ENCODE measurements around the gene FBXO36.

FBXO36 gene

GRCh38 chr2:229943171-229943570, 20.9 kb downstream of the FBXO36 start:
- DNase-seq (ENCODE audit: low read depth), result no peak
- no peak overlapping the region for H3K4me3 ChIP-seq (ENCODE audit: low read depth, low read length)
- TF ChIP-seq MAX (IDR thresholded peaks at IDR 0.05; ENCODE audit: low read depth, low read length) (no peak), POLR2A (IDR thresholded peaks at IDR 0.05; ENCODE audit: extremely low read depth, insufficient read length) (no peak), MYC (IDR thresholded peaks at IDR 0.05; ENCODE audit: low read depth, low read length) (no peak)
- TF ChIP-seq, protein P1, sequence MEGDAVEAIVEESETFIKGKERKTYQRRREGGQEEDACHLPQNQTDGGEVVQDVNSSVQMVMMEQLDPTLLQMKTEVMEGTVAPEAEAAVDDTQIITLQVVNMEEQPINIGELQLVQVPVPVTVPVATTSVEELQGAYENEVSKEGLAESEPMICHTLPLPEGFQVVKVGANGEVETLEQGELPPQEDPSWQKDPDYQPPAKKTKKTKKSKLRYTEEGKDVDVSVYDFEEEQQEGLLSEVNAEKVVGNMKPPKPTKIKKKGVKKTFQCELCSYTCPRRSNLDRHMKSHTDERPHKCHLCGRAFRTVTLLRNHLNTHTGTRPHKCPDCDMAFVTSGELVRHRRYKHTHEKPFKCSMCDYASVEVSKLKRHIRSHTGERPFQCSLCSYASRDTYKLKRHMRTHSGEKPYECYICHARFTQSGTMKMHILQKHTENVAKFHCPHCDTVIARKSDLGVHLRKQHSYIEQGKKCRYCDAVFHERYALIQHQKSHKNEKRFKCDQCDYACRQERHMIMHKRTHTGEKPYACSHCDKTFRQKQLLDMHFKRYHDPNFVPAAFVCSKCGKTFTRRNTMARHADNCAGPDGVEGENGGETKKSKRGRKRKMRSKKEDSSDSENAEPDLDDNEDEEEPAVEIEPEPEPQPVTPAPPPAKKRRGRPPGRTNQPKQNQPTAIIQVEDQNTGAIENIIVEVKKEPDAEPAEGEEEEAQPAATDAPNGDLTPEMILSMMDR (IDR thresholded peaks at IDR 0.05; ENCODE audit: low read depth, low read length), result no peak

DNA sequence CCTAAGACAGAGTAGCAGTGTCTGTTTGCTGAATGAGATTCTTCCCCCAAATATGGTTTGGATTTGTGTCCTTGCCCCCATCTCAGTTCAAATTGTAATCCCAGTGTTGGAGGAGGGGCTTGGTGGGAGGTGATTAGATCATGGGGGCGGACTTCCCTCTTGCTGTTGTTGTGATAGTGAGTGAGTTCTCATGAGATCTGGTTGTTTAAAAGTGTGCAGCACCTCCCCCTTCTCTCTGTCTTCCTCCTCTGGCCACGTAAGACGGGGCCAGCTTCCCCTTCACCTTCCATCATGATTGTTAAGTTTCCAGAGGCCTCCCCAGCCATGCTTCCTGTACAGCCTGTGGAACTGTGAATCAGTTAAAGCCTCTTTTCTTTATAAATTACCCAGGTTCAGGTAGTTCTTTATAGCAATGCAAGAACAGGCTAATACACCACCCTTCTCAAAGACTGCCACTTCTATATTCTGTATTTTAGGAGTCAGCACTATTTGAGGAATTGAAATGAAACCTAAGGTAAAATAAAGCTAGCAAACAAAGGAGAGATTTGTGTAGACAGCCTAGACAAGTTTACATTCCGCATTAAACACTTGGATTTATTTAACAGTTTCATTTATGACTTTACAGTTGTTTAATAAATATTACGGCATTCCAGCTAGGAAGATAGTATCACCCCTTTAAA, 21.6 kb downstream of the FBXO36 start:
- TF ChIP-seq, protein P1 (IDR thresholded peaks at IDR 0.05; ENCODE audit: low read depth, low read length), result no peak
- TF ChIP-seq POLR2A (IDR thresholded peaks at IDR 0.05; ENCODE audit: extremely low read depth, insufficient read length) (no peak), MAX (IDR thresholded peaks at IDR 0.05; ENCODE audit: low read depth, low read length) (no peak), MYC (IDR thresholded peaks at IDR 0.05; ENCODE audit: low read depth, low read length) (no peak)
- DNase-seq (ENCODE audit: low read depth), result peak; percentile 63
- no peak overlapping the region for H3K4me3 ChIP-seq (ENCODE audit: low read depth, low read length)

- no peak overlapping the region for H3K4me3 ChIP-seq (ENCODE audit: low read depth, low read length)
- DNase-seq (ENCODE audit: low read depth), result no peak
- TF ChIP-seq MAX (IDR thresholded peaks at IDR 0.05; ENCODE audit: low read depth, low read length), result no peak
- TF ChIP-seq MYC (IDR thresholded peaks at IDR 0.05; ENCODE audit: low read depth, low read length), result no peak
- TF ChIP-seq, protein P1 (IDR thresholded peaks at IDR 0.05; ENCODE audit: low read depth, low read length), result no peak
- no peak for TF ChIP-seq POLR2A (IDR thresholded peaks at IDR 0.05; ENCODE audit: extremely low read depth, insufficient read length)
These were observed 23.7 kb downstream of the FBXO36 start for GRCh38 chr2:229945975-229946374.

DNA sequence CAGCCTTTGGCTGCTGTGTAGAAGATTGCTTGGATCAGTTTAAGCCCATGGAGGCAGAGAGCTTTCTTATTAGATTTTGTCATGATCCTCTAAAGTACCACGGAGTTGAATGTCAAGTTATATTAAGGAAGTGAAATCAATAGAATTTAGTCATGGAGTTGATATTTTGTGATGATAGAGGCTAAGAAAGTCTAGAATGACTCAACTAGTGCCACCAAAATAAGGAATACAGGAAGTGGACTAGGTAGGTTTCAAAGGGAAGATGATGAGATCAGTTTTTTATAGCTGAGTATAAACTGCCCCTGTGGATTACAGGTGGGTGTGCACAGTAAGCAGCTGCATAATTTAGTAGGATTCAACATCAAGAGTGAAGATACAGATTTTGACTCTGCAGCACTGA, 25.2 kb downstream of the FBXO36 start:
- no peak overlapping the region for H3K4me3 ChIP-seq (ENCODE audit: low read depth, low read length)
- no peak for DNase-seq (ENCODE audit: low read depth)
- TF ChIP-seq MYC (IDR thresholded peaks at IDR 0.05; ENCODE audit: low read depth, low read length), result no peak
- no peak for TF ChIP-seq MAX (IDR thresholded peaks at IDR 0.05; ENCODE audit: low read depth, low read length)
- TF ChIP-seq POLR2A (IDR thresholded peaks at IDR 0.05; ENCODE audit: extremely low read depth, insufficient read length), result no peak
- TF ChIP-seq, protein P1 (IDR thresholded peaks at IDR 0.05; ENCODE audit: low read depth, low read length), result no peak

DNA sequence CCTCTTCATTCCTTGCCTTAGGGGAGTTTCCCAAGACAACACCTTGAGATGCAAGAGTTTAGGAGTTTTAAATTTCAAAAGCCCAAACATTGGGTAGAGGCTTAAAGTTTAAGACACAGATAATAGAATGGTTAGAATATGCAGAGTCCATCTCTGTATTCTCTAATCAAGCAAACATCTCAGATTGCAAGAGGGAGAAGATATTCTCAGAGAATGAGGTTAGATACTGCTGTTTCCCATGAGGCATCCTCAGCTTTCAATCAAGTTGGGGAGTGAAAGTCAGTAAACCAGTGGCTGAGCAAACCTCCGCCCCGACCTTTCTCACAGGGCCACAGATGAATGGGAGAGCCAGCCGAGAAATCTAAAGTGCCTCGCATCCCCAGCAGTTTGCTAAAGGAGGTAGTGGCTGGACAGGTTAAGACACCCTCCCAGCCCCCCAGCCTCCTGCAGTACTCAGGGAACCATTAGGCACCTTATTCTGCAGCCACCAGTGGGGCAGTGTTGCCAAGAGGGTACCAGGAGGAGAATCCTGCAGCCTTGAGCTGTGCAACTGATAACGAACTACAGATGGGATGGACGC, 30.0 kb downstream of the FBXO36 start:
- DNase-seq (ENCODE audit: low read depth), result no peak
- H3K4me3 ChIP-seq (ENCODE audit: low read depth, low read length), result no peak overlapping the region
- TF ChIP-seq POLR2A (IDR thresholded peaks at IDR 0.05; ENCODE audit: extremely low read depth, insufficient read length), result no peak

GRCh38 chr2:229955663-229956062, 33.4 kb downstream of the FBXO36 start:
- TF ChIP-seq POLR2A (IDR thresholded peaks at IDR 0.05; ENCODE audit: extremely low read depth, insufficient read length), result no peak
- no peak for TF ChIP-seq MYC (IDR thresholded peaks at IDR 0.05; ENCODE audit: low read depth, low read length)
- TF ChIP-seq MAX (IDR thresholded peaks at IDR 0.05; ENCODE audit: low read depth, low read length), result no peak
- TF ChIP-seq, protein P1 (IDR thresholded peaks at IDR 0.05; ENCODE audit: low read depth, low read length), result no peak
- no peak for DNase-seq (ENCODE audit: low read depth)
- H3K4me3 ChIP-seq (ENCODE audit: low read depth, low read length), result no peak overlapping the region
